Right lobe of liver (tissue), 4 donors: ENCODE data around the gene SYNGAP1.

Source experiments
- POLR2A ChIP-seq: fragments of 450-650 bp; IDR thresholded peaks from one replicate; pipeline ENCODE4 v1.6.1; 2017; ENCODE audit warnings: antibody characterized with exemption, mild to moderate bottlenecking
- TF ChIP-seq, protein P1 (sequence below), 4 donors: fragments of 200-600 bp in 3 of 4; fragments of 450-650 bp in 1 of 4; IDR thresholded peaks; one replicate each; pipeline versions ENCODE4 v1.5.1 to v1.8.0; 2016 to 2022; ENCODE audit warnings: antibody characterized with exemption in 4 of 4, mild to moderate bottlenecking in 2 of 4
- donor health status: DM: no; HTN: no; CAD: no.
- donor health status: DM: no; HTN: no; CAD: no.
- donor health status: DM: no; HTN: yes; CAD: no.

GRCh38 chr6:33420491-33421343, 852 bp downstream of the SYNGAP1 start:
- TF ChIP-seq, protein P1, sequence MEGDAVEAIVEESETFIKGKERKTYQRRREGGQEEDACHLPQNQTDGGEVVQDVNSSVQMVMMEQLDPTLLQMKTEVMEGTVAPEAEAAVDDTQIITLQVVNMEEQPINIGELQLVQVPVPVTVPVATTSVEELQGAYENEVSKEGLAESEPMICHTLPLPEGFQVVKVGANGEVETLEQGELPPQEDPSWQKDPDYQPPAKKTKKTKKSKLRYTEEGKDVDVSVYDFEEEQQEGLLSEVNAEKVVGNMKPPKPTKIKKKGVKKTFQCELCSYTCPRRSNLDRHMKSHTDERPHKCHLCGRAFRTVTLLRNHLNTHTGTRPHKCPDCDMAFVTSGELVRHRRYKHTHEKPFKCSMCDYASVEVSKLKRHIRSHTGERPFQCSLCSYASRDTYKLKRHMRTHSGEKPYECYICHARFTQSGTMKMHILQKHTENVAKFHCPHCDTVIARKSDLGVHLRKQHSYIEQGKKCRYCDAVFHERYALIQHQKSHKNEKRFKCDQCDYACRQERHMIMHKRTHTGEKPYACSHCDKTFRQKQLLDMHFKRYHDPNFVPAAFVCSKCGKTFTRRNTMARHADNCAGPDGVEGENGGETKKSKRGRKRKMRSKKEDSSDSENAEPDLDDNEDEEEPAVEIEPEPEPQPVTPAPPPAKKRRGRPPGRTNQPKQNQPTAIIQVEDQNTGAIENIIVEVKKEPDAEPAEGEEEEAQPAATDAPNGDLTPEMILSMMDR (IDR thresholded peaks at IDR 0.05), result no peak
- no peak for TF ChIP-seq POLR2A
